ENCODE results near the gene PDE1A. TPM values are rescaled to one million over a fixed set of nuclear protein-coding genes. Genes with fewer than 3 reads are reported as not detected.

The PDE1A gene
- 3.0 and 3.7 TPM in 2 replicates for total RNA-seq

DNA sequence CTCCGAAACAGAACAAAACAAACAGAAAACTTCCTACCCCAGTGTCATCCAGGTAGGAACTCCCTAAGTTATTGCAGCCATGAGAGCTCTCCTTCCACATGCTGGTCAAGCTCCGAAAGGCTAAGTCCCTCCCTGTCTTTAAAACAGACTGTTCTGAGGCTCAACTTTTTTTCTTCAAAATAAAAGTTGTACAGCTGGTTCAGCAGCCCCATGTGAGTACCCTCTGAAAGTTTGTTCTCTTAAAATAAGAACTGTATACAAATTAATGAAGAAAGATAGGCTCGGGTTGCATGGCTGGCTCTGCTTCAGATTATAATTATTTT is at the start of gene PDE1A:
TSS of gene PDE1A (minus strand) at position 119 of the 323 bp plus-strand sequence.
- no peak for DNase-seq (ENCODE audit: low read depth in 2 of 2)

GRCh38 chr2:182473635-182474034 is 46.8 kb upstream of the PDE1A start:
- DNase-seq (ENCODE audit: low read depth in 2 of 2): no peak

DNA sequence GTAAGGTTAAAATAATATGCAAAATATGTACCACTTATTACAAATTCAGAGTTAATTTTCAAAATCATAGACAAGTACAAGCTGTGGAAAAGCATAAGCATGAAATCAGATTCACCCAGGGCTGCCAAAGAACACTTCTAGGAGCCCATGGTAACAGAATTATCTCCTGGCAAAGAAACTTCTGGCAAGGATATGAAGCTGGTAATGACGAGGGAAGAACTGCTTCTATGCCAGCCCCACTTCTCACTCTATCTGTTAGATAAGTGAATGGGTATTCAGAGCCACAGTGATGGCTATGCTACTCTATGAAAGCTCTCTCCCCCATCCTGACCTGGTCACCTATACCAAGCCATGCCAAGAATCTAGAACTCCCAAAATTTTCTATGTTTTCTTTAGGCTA is 36.9 kb upstream of the PDE1A start:
- DNase-seq (ENCODE audit: low read depth in 2 of 2): no peak

DNA sequence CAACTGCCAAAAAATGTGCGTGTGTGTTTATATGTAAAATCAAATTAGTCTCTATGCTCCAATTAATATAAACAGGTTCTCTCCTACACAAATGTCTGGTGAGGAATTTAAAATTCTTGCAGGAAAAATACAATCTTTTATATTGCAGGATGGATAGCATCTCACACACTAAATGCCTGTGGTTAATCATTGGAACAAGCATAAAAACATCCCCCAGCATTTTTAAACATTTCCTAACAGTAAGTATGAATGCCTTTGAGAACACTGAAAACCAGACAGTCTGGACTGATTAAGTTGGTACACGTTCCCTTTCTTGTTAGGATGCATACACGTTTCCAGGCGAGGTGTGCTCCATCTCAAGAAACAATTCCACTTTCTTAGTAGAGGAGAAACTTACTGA is 29.9 kb upstream of the PDE1A start:
- no peak for DNase-seq (ENCODE audit: low read depth in 2 of 2)

DNA sequence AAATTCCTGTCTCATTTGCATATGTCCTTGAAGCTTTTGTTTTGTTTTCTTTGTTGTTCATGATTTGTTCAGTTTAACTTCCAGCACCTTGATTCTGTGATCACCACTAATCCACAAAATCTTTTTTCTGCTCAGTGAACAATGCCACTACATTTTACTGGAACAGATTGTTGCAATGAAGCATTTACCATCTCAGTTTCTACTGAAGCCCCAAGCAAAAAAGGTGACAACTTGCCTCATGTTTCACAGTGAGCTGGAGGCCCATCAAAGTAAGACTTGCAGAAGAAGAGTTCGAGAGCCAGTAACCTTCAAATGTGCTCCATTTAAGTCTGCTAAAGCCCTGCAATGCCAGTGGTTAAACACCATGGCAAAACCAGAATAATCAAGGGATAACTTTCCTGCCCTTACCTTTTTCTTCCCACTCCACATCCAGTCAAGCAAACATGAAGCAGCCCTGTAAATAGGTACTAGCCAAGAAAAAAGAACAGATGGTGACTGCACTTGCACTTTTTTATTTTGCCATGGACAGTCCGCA is 25.7 kb upstream of the PDE1A start:
- no peak for DNase-seq (ENCODE audit: low read depth in 2 of 2)

GRCh38 chr2:182448371-182448770 is 21.5 kb upstream of the PDE1A start:
- no peak for DNase-seq (ENCODE audit: low read depth in 2 of 2)

DNA sequence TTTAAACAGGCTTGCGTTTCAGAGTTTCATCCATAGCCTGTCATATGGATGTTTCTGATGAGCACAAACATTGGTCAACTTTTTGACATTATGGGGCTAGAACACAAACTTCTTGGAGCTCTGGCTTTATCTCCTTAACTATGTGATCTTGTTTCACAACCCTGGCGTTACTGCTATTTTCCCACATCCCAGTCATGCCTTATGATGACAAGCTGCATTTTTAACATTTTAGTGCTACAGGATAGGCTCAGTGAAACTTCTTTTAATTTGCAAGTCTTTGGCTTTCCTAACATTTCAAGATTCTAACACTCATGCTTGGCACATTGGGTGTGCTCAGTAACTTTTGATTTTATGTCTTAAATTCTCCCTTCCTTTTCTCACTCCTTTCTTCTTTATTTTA is 21.0 kb upstream of the PDE1A start:
- DNase-seq (ENCODE audit: low read depth in 2 of 2): no peak

GRCh38 chr2:182447163-182447562 is 20.3 kb upstream of the PDE1A start:
- DNase-seq (ENCODE audit: low read depth in 2 of 2): no peak

GRCh38 chr2:182446087-182446486 is 19.3 kb upstream of the PDE1A start:
- no peak for DNase-seq (ENCODE audit: low read depth in 2 of 2)

GRCh38 chr2:182445391-182445965 is 18.6 kb upstream of the PDE1A start:
- DNase-seq (ENCODE audit: low read depth in 2 of 2): peak in 1 of 2 donors; percentile 60

- peak in 1 of 2 donors; percentile 84 for DNase-seq (ENCODE audit: low read depth in 2 of 2)
Measured at GRCh38 chr2:182444806-182445205, 18.0 kb upstream of the PDE1A start.

GRCh38 chr2:182444170-182444569 is 17.3 kb upstream of the PDE1A start:
- DNase-seq (ENCODE audit: low read depth in 2 of 2): no peak

GRCh38 chr2:182436252-182436651 is 9.4 kb upstream of the PDE1A start:
- DNase-seq (ENCODE audit: low read depth in 2 of 2): no peak

DNA sequence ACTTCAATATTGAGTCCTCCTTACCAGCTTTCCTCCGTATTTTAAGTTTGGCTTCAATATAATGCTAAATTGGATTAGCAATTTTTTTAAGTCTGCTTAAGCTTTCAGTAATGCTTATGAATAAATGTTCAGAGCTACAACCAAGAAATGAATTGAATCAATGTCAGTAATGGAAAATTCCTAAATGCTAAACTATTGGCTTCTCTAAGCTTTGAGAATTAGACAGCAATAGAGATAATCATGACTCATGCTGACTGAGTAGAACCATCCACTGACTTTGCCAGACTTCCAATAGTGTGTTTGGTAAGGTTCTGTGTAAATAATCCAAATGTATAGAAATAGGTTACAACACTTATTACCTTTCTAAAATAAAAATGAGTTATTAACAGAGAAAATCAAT is 8.9 kb upstream of the PDE1A start:
- DNase-seq (ENCODE audit: low read depth in 2 of 2): no peak

DNA sequence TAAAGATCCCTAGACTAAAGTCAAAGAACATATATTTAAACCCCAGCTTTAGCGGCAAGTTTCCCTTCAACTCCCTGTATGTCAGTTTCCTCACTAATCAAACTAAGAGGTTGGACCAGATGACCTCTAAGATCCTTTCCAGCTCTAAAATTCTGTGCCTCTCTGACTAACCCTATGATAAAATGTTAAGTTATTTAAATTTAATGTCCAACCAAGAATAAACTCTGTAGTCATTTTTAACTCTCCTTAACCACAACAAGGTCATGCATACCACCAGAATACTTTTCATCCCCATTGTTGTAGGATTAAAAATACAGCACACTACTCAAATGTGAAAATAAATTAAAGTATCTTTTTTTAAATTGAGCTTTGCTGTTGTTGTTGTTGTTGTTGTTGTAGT is 5.2 kb upstream of the PDE1A start:
- DNase-seq (ENCODE audit: low read depth in 2 of 2): no peak

DNA sequence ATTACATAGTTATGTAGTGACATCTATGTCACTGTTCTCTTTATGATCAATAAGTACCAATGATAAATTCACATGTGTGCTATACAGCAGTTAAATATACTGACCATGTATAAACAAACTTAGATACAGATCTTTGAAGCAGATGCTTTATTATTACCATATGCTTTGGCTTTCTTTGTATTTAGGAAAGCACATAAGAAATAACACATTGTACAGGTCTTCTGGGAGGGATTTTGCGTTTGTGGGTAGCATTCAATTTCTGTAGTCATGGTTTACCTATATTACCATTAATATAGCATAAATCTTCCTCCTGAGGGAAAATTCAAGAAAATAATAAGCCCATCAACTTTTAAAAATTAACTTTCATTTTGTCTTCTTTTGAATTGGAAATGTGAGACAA is 1.6 kb upstream of the PDE1A start:
- no peak for DNase-seq (ENCODE audit: low read depth in 2 of 2)

DNA sequence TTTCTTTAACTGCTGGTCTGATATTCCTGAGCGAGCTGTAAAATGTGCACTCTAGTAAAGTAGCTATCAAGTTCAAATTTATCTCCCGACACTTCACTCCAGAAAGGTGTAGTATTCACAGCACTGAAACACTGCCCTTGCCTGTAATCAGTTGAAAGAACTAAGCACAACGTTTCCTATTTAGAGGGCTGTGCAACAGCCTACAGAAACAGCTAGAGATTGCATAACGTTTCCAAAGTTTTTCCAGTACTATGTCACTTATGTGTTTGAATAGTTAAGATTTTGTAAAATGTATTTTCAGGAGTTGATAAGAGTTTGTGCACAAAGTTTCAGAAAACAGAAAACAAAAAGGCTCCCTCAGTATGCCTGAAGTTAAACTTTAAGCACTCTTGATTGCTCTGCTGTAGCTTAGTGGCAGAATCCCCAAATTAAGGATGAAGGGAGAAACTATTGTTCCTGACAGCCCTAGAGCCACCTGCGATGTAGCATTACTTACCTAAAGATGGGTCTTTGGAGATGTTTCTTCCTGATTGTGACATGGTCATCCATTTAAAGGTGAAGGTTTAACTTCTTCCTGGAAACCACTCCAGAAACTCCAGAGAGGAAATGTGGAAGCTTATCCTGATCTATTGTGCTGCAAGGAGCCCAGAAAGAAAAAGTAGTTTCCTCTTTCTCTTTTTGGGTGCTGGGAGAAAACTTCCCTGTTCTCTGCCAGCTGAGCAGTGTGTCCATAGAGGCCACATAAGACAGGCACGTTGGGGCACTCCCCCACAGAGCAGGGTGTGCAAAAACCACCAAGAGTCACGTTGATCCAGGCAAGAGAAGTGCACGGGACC is 536 bp downstream of the PDE1A start:
- peak in 1 of 2 donors; percentile 40 for DNase-seq (ENCODE audit: low read depth in 2 of 2)

DNA sequence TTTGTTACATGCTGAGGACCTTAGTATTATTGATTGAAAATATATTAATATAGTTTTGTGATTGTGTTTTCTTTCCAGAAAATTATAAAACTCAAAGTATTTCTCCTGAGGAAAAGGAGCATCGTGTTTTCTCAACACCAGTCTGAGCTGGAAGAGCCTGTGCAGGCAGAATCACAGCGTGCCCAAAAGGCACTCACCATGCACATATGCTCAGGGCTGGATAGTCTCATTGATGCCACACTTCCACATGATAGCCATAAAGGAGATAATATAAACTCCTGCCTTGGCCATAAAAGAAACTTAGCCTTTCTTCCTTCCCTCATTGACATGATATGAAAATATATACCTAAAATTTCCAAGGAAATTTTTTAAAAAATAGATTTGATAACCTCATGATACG is 4.0 kb downstream of the PDE1A start:
- DNase-seq (ENCODE audit: low read depth in 2 of 2): no peak

- DNase-seq (ENCODE audit: low read depth in 2 of 2): no peak
Measured at GRCh38 chr2:182420669-182421068, 6.2 kb downstream of the PDE1A start.

DNA sequence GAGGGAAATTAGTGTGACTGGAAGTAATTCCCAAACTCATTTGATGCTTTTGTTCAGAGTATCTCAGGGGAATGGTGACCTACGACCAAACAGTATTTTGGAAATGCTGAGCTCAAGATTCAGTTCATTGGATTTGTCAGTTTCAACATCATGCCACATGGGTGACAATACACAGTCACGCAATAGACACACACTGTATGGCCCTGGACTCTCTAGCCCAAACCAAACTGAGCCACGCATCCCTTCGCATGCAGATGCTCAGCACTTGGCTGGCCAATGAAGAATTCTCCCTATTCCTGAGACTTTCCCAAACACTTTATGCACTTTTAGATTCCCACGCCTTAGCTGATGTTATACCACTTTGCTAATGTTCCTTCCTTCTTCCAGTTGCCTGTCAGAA is 10.0 kb downstream of the PDE1A start:
- DNase-seq (ENCODE audit: low read depth in 2 of 2): no peak

DNA sequence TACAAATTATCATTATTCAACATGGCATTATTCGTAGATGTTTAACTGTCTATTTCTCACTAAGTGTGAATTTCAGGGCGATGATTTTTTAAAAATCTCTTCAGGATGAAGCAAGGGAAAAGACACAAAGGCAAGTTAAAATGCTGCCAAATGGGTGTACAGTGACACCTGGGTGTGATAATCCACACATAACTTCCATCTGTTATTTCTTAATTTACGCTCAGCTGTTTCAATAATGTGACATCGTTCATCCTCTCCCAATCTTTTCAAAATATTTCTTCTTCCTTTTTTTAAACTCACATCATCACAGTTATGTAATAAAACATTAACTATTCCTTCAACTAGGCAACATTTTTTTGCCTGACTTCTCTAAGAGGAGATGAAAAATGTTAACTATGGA is 10.6 kb downstream of the PDE1A start:
- DNase-seq (ENCODE audit: low read depth in 2 of 2): no peak

- no peak for DNase-seq (ENCODE audit: low read depth in 2 of 2)
Measured at GRCh38 chr2:182415771-182416170, 11.1 kb downstream of the PDE1A start.

GRCh38 chr2:182412858-182413257 is 14.0 kb downstream of the PDE1A start:
- DNase-seq (ENCODE audit: low read depth in 2 of 2): no peak
